ENCODE data around the gene DUSP1.

DNA sequence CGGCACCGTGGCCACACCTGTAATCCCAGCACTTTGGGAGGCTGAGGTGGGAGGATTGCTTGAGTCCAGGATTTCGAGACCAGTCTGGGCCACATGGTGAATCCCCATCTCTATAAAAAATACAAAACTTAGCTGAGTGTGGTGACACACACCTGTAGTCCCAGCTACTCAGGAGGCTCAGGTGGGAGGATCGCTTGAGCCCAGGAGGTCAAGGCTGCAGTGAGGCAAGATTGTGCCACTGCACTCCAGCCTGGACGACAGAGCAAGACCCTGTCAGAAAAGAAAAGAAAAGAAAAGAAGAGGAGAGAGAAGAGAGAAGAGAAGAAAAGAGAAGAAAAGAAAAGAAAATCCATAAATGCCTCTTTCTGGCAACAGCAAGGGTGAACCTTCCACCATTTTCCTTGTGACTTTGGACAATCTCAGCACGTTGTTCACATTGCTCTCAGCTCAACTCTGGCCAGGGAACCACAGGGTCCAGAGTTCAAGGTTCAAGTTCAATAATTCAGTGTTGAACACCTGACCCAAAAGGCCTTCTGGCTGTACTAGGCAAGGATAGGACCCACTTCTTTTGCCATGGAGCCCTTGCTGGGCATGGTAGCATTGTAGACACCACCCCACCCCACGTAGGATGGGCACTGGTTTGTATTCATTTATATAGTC lies 14.6 kb upstream of the DUSP1 start:
- TF ChIP-seq, protein P1, sequence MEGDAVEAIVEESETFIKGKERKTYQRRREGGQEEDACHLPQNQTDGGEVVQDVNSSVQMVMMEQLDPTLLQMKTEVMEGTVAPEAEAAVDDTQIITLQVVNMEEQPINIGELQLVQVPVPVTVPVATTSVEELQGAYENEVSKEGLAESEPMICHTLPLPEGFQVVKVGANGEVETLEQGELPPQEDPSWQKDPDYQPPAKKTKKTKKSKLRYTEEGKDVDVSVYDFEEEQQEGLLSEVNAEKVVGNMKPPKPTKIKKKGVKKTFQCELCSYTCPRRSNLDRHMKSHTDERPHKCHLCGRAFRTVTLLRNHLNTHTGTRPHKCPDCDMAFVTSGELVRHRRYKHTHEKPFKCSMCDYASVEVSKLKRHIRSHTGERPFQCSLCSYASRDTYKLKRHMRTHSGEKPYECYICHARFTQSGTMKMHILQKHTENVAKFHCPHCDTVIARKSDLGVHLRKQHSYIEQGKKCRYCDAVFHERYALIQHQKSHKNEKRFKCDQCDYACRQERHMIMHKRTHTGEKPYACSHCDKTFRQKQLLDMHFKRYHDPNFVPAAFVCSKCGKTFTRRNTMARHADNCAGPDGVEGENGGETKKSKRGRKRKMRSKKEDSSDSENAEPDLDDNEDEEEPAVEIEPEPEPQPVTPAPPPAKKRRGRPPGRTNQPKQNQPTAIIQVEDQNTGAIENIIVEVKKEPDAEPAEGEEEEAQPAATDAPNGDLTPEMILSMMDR (IDR thresholded peaks at IDR 0.05), result no peak
- TF ChIP-seq POLR2AphosphoS5 (IDR thresholded peaks at IDR 0.05), result no peak
